C4-2B (cell line): ENCODE measurements around the gene NDUFB2.

Experiments used
- ZFX ChIP-seq: fragments of 450-650 bp; IDR thresholded peaks from 2 replicates; pipeline ENCODE4 v1.6.1; 2017
- TF ChIP-seq, protein P1 (sequence below): fragments of 450-650 bp; conservative IDR thresholded peaks from 2 replicates; pipeline ENCODE4 v1.5.1; 2017; ENCODE audit warnings: mild to moderate bottlenecking

DNA sequence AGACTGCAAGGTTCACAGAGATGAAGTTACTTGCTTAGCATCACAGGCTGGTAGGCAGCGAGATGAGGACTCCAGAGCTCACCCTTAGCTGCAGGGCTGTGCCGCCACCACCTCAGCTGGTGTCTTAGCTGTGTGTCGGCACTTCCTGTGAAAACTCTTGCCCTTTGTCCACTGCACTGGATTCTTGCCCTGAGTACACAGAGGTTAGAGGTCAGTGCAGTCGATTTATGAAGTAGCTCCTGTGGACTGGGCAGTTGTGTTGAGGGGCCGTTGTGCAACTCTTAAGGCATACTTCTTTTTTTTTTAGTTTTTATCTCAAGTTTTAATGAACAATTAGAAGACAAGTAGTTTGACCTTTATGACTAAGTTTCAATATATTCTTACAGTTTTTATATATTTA is 10.6 kb downstream of the NDUFB2 start:
- TF ChIP-seq, protein P1, sequence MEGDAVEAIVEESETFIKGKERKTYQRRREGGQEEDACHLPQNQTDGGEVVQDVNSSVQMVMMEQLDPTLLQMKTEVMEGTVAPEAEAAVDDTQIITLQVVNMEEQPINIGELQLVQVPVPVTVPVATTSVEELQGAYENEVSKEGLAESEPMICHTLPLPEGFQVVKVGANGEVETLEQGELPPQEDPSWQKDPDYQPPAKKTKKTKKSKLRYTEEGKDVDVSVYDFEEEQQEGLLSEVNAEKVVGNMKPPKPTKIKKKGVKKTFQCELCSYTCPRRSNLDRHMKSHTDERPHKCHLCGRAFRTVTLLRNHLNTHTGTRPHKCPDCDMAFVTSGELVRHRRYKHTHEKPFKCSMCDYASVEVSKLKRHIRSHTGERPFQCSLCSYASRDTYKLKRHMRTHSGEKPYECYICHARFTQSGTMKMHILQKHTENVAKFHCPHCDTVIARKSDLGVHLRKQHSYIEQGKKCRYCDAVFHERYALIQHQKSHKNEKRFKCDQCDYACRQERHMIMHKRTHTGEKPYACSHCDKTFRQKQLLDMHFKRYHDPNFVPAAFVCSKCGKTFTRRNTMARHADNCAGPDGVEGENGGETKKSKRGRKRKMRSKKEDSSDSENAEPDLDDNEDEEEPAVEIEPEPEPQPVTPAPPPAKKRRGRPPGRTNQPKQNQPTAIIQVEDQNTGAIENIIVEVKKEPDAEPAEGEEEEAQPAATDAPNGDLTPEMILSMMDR: no peak
- no peak for TF ChIP-seq ZFX
